CD14-positive monocyte (primary cell): ENCODE measurements around the gene WDR33. TPM values are rescaled to one million over a fixed set of nuclear protein-coding genes. Genes with fewer than 3 reads are reported as not detected.
A peak's percentile ranks its signal among the peaks of the same experiment; 100 is the strongest.

Experiments used
- DNase-seq, 3 donors: peaks; one replicate each; pipeline ENCODE4 v3.0.0-alpha.2; 2011 to 2022
- H2AFZ ChIP-seq: 2 replicates; pipeline ENCODE4 v1.6.0; 2012; ENCODE audit warnings: mild to moderate bottlenecking, low read depth, low read length, inconsistent platforms; ENCODE audit not compliant: insufficient read depth, poor library complexity, severe bottlenecking
- H3K27ac ChIP-seq, 2 donors: 1 replicate in 1 of 2; 2 replicates in 1 of 2; pipeline ENCODE4 v1.5.1; 2012 to 2013; ENCODE audit warnings: low read length in 2 of 2, control low read depth in 1 of 2, inconsistent platforms in 1 of 2, low read depth in 1 of 2, mild to moderate bottlenecking in 1 of 2
- H3K27me3 ChIP-seq, 2 donors: one replicate each; pipeline versions ENCODE4 v1.6.0 to v1.6.1; 2011 to 2013; ENCODE audit warnings: low read length in 2 of 2; ENCODE audit not compliant: control insufficient read depth in 2 of 2, insufficient read depth in 2 of 2
- H3K36me3 ChIP-seq, 2 donors: replicated peaks in 1 of 2; 1 replicate in 1 of 2; 2 replicates in 1 of 2; pipeline versions ENCODE4 v1.5.1 to v1.6.1; 2012 to 2013; ENCODE audit warnings: low read length in 2 of 2, control low read depth in 1 of 2, inconsistent platforms in 1 of 2, mild to moderate bottlenecking in 1 of 2; ENCODE audit not compliant: insufficient read depth in 2 of 2, control insufficient read depth in 1 of 2
- H3K4me1 ChIP-seq, 2 donors: 1 replicate in 1 of 2; 2 replicates in 1 of 2; pipeline versions ENCODE4 v1.5.1 to v1.6.1; 2012 to 2013; ENCODE audit warnings: low read length in 2 of 2, control low read depth in 1 of 2, inconsistent platforms in 1 of 2, mild to moderate bottlenecking in 1 of 2, moderate library complexity in 1 of 2; ENCODE audit not compliant: insufficient read depth in 2 of 2, control insufficient read depth in 1 of 2
- H3K4me2 ChIP-seq: replicated peaks from 2 replicates; pipeline ENCODE3; 2012; ENCODE audit warnings: low read length, moderate library complexity, mild to moderate bottlenecking; ENCODE audit not compliant: poor library complexity, severe bottlenecking; ENCODE audit errors: extremely low read depth
- H3K4me3 ChIP-seq, 3 experiments: fragments of 200-600 bp in 1 of 3; sonication (generic) in 1 of 3; replicated peaks in 1 of 3; 1 replicate in 2 of 3; 2 replicates in 1 of 3; pipeline ENCODE4 v1.5.1; 2011 to 2013; ENCODE audit warnings: low read length in 3 of 3, mild to moderate bottlenecking in 3 of 3, control low read depth in 2 of 3, low read depth in 2 of 3, inconsistent platforms in 1 of 3, moderate library complexity in 1 of 3
- H3K79me2 ChIP-seq: 2 replicates; pipeline ENCODE4 v1.6.0; 2012; ENCODE audit warnings: mild to moderate bottlenecking, control low read depth, inconsistent platforms, low read length, moderate library complexity; ENCODE audit not compliant: insufficient read depth
- H3K9ac ChIP-seq: 2 replicates; pipeline ENCODE4 v1.6.0; 2017; ENCODE audit warnings: low read length, mild to moderate bottlenecking; ENCODE audit not compliant: insufficient read depth, poor library complexity, severe bottlenecking
- H3K9me3 ChIP-seq, 2 donors: replicated peaks in 1 of 2; 1 replicate in 1 of 2; 2 replicates in 1 of 2; pipeline versions ENCODE4 v1.5.1 to v1.6.1; 2012 to 2013; ENCODE audit warnings: low read length in 2 of 2, control low read depth in 1 of 2; ENCODE audit not compliant: control insufficient read depth in 1 of 2, insufficient read depth in 1 of 2
- H4K20me1 ChIP-seq: 2 replicates; pipeline ENCODE4 v1.6.0; 2012; ENCODE audit warnings: mild to moderate bottlenecking, low read length, control low read depth, moderate library complexity; ENCODE audit not compliant: insufficient read depth
- H3K27ac Mint-ChIP-seq, 7 donors: one replicate each; pipeline ENCODE4 v1.8.0; 2020; ENCODE audit warnings: mild to moderate bottlenecking in 7 of 7, mixed read lengths in 7 of 7, moderate library complexity in 6 of 7, inconsistent platforms in 2 of 7
- H3K27me3 Mint-ChIP-seq, 3 donors: one replicate each; pipeline ENCODE4 v1.8.0; 2021 to 2022; ENCODE audit warnings: low read depth in 3 of 3, mild to moderate bottlenecking in 3 of 3, mixed read lengths in 3 of 3, moderate library complexity in 3 of 3, inconsistent platforms in 1 of 3
- H3K36me3 Mint-ChIP-seq, 2 donors: one replicate each; pipeline ENCODE4 v1.8.0; 2020; ENCODE audit warnings: mixed read lengths in 2 of 2, inconsistent platforms in 1 of 2, mild to moderate bottlenecking in 1 of 2
- H3K4me1 Mint-ChIP-seq: one replicate; pipeline ENCODE4 v1.8.0; 2020; ENCODE audit warnings: mild to moderate bottlenecking, mixed read lengths
- H3K4me3 Mint-ChIP-seq, 2 donors: one replicate each; pipeline ENCODE4 v1.8.0; 2020; ENCODE audit warnings: mild to moderate bottlenecking in 2 of 2, mixed read lengths in 2 of 2, moderate library complexity in 1 of 2
- H3K9me3 Mint-ChIP-seq, 7 donors: one replicate each; pipeline ENCODE4 v1.8.0; 2020 to 2022; ENCODE audit warnings: mixed read lengths in 7 of 7, mild to moderate bottlenecking in 6 of 7, moderate library complexity in 6 of 7, inconsistent platforms in 2 of 7
- WGBS: methylation state at CpG from one replicate; pipeline ENCODE4 v1.1.5; 2013; ENCODE audit warnings: missing lambda C conversion rate; ENCODE audit not compliant: insufficient coverage; 5-methylcytosine and 5-hydroxymethylcytosine counted together
- intact Hi-C, 2 donors: fragments of 100-400 bp; cut with micrococcal nuclease; formaldehyde crosslinking; loops; one replicate each; pipeline versions ENCODE4 v1.15.0 to v1.15.1; 2023
- polyA plus RNA-seq, 3 donors: library from polyadenylated mRNA; depleted of rRNA in 1 of 3; unstranded in 2 of 3; stranded (reverse) in 1 of 3; fragments of 300-500 nt in 2 of 3; fragments of >200 nt in 1 of 3; fragmentation: Illumina TruSeq in 2 of 3; gene quantifications; 1 replicate in 2 of 3; 2 replicates in 1 of 3; pipeline ENCODE4 v1.2.3, GENCODE V29; 2012 to 2021
- TF ChIP-seq, protein P1 (sequence below): fragments of 200-600 bp; IDR thresholded peaks from one replicate; pipeline ENCODE4 v1.8.0; 2022; ENCODE audit warnings: antibody characterized with exemption, mild to moderate bottlenecking

The WDR33 gene
- polyA plus RNA-seq, 3 donors, result 12.5 to 19.6 (median 12.6) TPM

DNA sequence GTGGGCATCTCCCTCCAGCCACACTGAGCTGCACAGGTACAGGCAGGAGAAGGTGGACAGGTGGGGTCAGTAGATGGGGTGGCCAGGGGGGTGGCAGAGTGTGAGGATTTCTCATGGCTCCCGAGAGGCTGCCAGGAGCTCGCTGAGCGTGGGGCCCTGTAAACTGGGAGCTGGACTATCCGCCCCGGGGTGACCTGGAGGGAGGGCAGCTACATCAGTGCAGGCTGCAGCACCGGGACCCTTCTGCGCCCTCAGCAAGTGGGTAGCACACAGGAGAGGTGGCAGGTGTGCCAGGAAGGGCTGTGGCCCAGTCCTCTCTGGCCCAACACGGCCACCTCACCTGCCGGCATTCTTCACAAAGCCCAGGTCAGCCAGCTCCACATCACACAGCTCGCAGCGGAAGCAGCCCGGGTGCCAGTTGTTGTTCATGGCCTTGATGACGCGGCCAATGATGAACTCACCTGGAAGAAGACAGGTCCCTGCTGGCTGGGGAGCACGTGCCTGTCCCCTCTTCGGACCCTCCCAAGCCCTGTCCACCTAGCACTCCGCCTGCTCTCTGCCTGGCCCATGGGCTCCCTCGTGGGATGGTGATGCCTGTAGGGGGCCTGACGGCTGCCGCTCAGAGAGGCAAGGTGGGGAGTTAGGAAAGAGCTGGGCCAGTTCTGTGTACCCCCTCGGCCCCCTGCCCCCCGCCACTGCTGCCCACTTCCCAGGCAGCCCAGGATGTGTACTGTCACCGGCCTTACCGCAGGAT is 156.7 kb downstream of the WDR33 start:
- DNase-seq, result no peak
- Histone ChIP-seq H3K9ac (no peak overlapping the region), H3K4me1 (peaks cover 5% of the 10 kb centered on the region in 2 donors), H3K4me2 (no peak overlapping the region), H3K4me3 (no peak overlapping the region), H3K27me3 (no peaks in the 10 kb centered on the region), H3K27ac (no peak overlapping the region), H2AFZ (no peak overlapping the region), H3K36me3 (no peaks in the 10 kb centered on the region), H4K20me1 (no peaks in the 10 kb centered on the region), H3K79me2 (no peaks in the 10 kb centered on the region), H3K9me3 (no peaks in the 10 kb centered on the region)
- WGBS, result 96% methylated on average over 19 of the region's 24 CpGs
- H3K4me1 Mint-ChIP-seq, result peaks cover 9% of the 10 kb centered on the region
- H3K27ac Mint-ChIP-seq, result peak overlapping the region in 1 of 7 donors; percentile 54
- TF ChIP-seq, protein P1, sequence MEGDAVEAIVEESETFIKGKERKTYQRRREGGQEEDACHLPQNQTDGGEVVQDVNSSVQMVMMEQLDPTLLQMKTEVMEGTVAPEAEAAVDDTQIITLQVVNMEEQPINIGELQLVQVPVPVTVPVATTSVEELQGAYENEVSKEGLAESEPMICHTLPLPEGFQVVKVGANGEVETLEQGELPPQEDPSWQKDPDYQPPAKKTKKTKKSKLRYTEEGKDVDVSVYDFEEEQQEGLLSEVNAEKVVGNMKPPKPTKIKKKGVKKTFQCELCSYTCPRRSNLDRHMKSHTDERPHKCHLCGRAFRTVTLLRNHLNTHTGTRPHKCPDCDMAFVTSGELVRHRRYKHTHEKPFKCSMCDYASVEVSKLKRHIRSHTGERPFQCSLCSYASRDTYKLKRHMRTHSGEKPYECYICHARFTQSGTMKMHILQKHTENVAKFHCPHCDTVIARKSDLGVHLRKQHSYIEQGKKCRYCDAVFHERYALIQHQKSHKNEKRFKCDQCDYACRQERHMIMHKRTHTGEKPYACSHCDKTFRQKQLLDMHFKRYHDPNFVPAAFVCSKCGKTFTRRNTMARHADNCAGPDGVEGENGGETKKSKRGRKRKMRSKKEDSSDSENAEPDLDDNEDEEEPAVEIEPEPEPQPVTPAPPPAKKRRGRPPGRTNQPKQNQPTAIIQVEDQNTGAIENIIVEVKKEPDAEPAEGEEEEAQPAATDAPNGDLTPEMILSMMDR, result no peak
- H3K27me3 Mint-ChIP-seq, result peaks cover 0 to 5% (median 4%) of the 10 kb centered on the region in 3 donors
- no peak overlapping the region for H3K4me3 Mint-ChIP-seq
- peaks cover 0 to 2% (median 0%) of the 10 kb centered on the region in 7 donors for H3K9me3 Mint-ChIP-seq
- intact Hi-C loops, result no loop called here
- H3K36me3 Mint-ChIP-seq, result no peaks in the 10 kb centered on the region

DNA sequence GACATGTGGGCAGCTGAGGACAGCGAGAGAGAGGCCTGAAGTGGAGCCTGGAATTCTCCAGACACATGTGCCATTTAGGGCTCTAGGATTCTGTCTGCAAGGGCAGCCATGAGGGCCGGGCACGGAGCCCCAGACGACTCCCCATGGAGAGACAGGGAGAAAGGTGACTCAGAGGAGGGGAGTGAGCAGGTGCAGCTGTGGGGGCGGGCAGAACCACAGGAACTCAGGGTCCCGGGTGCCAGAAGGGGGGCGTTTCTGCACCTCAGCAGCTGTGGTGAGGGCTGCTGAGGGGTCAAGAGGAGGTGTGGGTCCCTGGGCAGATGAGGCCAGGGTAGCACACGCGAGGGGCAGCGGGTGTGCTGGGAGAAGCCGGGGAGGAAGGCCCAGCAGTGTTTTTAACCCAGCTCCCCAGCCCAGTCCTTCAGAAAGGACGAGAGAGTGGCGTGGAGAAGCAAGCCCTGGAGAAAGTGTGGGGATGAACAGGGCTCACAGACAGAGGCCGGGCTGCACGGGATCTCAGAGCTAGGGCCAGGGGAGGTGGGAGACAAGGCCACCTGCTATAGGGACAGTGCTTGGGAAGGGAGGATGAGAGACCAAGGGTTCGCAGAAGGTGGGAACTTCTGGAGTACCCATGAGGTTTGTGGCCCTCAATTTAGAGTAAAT is 157.4 kb downstream of the WDR33 start:
- peak overlapping the region in 1 of 7 donors; percentile 54 for H3K27ac Mint-ChIP-seq

More for the DNA sequence above, 157.4 kb downstream of the WDR33 start:
- intact Hi-C loops, result no loop called here
- Histone ChIP-seq H3K4me1 (peaks cover 9% of the 10 kb centered on the region in 2 donors), H3K4me2 (no peak overlapping the region), H3K27ac (no peak overlapping the region), H4K20me1 (no peaks in the 10 kb centered on the region), H3K9ac (no peak overlapping the region), H3K36me3 (no peaks in the 10 kb centered on the region), H3K27me3 (no peaks in the 10 kb centered on the region), H3K79me2 (no peaks in the 10 kb centered on the region), H3K9me3 (no peaks in the 10 kb centered on the region), H3K4me3 (no peak overlapping the region), H2AFZ (no peak overlapping the region)
- no peak overlapping the region for H3K4me3 Mint-ChIP-seq
- DNase-seq, result no peak
- no peaks in the 10 kb centered on the region for H3K36me3 Mint-ChIP-seq
- TF ChIP-seq, protein P1, result no peak
- H3K27me3 Mint-ChIP-seq, result peaks cover 2 to 5% (median 4%) of the 10 kb centered on the region in 3 donors
- 88% methylated on average over 16 of the region's 16 CpGs for WGBS
- peaks cover 12% of the 10 kb centered on the region for H3K4me1 Mint-ChIP-seq
- peaks cover 0 to 2% (median 0%) of the 10 kb centered on the region in 7 donors for H3K9me3 Mint-ChIP-seq
